Measurements from ENCODE around the gene ACSL4.

ACSL4 gene

DNA sequence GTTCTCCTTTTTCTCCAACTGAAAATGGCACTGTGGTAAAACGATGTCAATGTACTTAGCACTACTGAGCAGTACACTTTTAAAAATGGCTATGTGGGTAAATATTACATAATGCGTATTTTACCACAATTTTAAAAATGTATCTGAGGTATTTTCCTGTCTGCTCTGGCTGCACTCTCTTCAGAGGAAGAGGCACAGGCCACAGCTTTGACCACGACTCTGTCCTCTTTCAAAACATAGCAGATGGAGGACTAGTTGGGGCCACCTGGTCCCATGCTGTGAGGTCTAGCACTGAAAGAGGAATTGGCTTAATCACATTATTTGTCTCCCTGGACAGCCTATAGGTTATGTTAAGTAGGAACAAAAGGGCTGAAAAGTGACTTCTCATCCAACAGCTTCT, 113.3 kb downstream of the ACSL4 start:
- TF ChIP-seq ZNF70 (CRISPR knock-in tag; IDR thresholded peaks at IDR 0.05) = no peak
- TF ChIP-seq ESRRG (CRISPR knock-in tag; IDR thresholded peaks at IDR 0.05) = no peak
- no peak for TF ChIP-seq PPARA (CRISPR knock-in tag; IDR thresholded peaks at IDR 0.05; ENCODE audit: borderline replicate concordance)
- no peak for TF ChIP-seq RARB (CRISPR knock-in tag; IDR thresholded peaks at IDR 0.05)
- no peak for ATAC-seq

DNA sequence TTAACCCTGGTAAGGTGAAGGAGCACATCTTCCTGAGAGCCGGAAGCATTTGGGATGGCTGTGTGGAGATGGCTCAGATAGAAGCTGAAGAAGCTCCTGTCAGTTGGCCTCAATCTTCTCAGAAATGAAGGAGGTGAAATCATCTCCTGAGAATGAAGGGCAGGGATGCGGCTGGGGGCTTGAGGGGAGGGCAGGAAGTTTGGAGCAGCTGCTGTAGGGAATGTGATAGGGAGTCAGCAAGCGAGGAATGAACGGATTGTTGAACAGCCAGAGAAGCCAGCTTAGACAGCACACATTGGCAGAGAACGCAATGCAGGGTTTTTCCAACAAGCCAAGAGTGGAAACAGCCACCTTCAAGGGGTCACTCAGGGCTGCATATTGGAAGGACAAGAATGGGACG, 118.1 kb downstream of the ACSL4 start:
- TF ChIP-seq ZFP30 (CRISPR knock-in tag; IDR thresholded peaks at IDR 0.05) (no peak), CSDC2 (CRISPR knock-in tag; IDR thresholded peaks at IDR 0.05) (no peak), ZNF70 (CRISPR knock-in tag; IDR thresholded peaks at IDR 0.05) (no peak), ARNTL (CRISPR knock-in tag; IDR thresholded peaks at IDR 0.05; ENCODE audit: borderline replicate concordance, low read depth) (no peak), ZNF8 (CRISPR knock-in tag; IDR thresholded peaks at IDR 0.05) (no peak), SNAI2 (CRISPR knock-in tag; IDR thresholded peaks at IDR 0.05) (no peak), ESRRG (CRISPR knock-in tag; IDR thresholded peaks at IDR 0.05) (no peak), ZNF565 (CRISPR knock-in tag; conservative IDR thresholded peaks at IDR 0.05; ENCODE audit: low read depth) (no peak), TCF4 (CRISPR knock-in tag; IDR thresholded peaks at IDR 0.05; ENCODE audit: borderline replicate concordance) (no peak), ZFP3 (CRISPR knock-in tag; IDR thresholded peaks at IDR 0.05) (no peak), GLIS3 (CRISPR knock-in tag; IDR thresholded peaks at IDR 0.05) (no peak)
- TF ChIP-seq, protein P1, sequence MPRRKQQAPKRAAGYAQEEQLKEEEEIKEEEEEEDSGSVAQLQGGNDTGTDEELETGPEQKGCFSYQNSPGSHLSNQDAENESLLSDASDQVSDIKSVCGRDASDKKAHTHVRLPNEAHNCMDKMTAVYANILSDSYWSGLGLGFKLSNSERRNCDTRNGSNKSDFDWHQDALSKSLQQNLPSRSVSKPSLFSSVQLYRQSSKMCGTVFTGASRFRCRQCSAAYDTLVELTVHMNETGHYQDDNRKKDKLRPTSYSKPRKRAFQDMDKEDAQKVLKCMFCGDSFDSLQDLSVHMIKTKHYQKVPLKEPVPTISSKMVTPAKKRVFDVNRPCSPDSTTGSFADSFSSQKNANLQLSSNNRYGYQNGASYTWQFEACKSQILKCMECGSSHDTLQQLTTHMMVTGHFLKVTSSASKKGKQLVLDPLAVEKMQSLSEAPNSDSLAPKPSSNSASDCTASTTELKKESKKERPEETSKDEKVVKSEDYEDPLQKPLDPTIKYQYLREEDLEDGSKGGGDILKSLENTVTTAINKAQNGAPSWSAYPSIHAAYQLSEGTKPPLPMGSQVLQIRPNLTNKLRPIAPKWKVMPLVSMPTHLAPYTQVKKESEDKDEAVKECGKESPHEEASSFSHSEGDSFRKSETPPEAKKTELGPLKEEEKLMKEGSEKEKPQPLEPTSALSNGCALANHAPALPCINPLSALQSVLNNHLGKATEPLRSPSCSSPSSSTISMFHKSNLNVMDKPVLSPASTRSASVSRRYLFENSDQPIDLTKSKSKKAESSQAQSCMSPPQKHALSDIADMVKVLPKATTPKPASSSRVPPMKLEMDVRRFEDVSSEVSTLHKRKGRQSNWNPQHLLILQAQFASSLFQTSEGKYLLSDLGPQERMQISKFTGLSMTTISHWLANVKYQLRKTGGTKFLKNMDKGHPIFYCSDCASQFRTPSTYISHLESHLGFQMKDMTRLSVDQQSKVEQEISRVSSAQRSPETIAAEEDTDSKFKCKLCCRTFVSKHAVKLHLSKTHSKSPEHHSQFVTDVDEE (CRISPR knock-in tag; IDR thresholded peaks at IDR 0.05) = no peak
- TF ChIP-seq, protein P2, sequence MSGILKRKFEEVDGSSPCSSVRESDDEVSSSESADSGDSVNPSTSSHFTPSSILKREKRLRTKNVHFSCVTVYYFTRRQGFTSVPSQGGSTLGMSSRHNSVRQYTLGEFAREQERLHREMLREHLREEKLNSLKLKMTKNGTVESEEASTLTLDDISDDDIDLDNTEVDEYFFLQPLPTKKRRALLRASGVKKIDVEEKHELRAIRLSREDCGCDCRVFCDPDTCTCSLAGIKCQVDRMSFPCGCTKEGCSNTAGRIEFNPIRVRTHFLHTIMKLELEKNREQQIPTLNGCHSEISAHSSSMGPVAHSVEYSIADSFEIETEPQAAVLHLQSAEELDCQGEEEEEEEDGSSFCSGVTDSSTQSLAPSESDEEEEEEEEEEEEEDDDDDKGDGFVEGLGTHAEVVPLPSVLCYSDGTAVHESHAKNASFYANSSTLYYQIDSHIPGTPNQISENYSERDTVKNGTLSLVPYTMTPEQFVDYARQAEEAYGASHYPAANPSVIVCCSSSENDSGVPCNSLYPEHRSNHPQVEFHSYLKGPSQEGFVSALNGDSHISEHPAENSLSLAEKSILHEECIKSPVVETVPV (CRISPR knock-in tag; IDR thresholded peaks at IDR 0.05) = no peak
- TF ChIP-seq, protein P3, sequence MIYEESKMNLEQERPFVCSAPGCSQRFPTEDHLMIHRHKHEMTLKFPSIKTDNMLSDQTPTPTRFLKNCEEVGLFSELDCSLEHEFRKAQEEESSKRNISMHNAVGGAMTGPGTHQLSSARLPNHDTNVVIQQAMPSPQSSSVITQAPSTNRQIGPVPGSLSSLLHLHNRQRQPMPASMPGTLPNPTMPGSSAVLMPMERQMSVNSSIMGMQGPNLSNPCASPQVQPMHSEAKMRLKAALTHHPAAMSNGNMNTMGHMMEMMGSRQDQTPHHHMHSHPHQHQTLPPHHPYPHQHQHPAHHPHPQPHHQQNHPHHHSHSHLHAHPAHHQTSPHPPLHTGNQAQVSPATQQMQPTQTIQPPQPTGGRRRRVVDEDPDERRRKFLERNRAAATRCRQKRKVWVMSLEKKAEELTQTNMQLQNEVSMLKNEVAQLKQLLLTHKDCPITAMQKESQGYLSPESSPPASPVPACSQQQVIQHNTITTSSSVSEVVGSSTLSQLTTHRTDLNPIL (CRISPR knock-in tag; IDR thresholded peaks at IDR 0.05; ENCODE audit: low read depth) = no peak
- no peak for ATAC-seq

DNA sequence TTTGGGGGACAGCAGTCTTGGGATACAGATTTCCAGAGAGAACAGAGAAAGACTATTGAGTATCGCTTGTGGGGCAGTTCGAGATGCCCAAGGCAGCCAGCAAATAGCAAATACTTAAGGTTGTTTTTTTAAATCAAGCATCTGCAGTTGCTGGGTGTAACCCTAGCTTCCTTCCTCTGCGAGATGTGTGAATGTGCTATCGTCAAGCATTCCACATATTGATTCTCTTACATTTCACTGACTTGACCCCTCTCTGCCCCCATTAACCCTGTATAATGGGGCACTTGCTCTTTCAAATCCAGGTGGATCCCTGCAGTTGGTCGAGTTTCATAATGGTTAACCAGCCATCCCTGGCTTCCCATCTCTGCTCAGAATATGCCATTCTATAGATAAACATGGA, 131.6 kb downstream of the ACSL4 start:
- TF ChIP-seq PPARA (CRISPR knock-in tag; IDR thresholded peaks at IDR 0.05; ENCODE audit: borderline replicate concordance) = no peak
- TF ChIP-seq, protein P2 (CRISPR knock-in tag; IDR thresholded peaks at IDR 0.05) = no peak
- TF ChIP-seq ZNF565 (CRISPR knock-in tag; conservative IDR thresholded peaks at IDR 0.05; ENCODE audit: low read depth) = no peak
- no peak for TF ChIP-seq ZFP30 (CRISPR knock-in tag; IDR thresholded peaks at IDR 0.05)
- no peak for TF ChIP-seq GLIS3 (CRISPR knock-in tag; IDR thresholded peaks at IDR 0.05)
- TF ChIP-seq ZC3H10 (CRISPR knock-in tag; IDR thresholded peaks at IDR 0.05) = no peak
- TF ChIP-seq ZNF70 (CRISPR knock-in tag; IDR thresholded peaks at IDR 0.05) = no peak
- TF ChIP-seq, protein P4, sequence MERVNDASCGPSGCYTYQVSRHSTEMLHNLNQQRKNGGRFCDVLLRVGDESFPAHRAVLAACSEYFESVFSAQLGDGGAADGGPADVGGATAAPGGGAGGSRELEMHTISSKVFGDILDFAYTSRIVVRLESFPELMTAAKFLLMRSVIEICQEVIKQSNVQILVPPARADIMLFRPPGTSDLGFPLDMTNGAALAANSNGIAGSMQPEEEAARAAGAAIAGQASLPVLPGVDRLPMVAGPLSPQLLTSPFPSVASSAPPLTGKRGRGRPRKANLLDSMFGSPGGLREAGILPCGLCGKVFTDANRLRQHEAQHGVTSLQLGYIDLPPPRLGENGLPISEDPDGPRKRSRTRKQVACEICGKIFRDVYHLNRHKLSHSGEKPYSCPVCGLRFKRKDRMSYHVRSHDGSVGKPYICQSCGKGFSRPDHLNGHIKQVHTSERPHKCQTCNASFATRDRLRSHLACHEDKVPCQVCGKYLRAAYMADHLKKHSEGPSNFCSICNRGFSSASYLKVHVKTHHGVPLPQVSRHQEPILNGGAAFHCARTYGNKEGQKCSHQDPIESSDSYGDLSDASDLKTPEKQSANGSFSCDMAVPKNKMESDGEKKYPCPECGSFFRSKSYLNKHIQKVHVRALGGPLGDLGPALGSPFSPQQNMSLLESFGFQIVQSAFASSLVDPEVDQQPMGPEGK (CRISPR knock-in tag; IDR thresholded peaks at IDR 0.05; ENCODE audit: borderline replicate concordance) = no peak
- no peak for TF ChIP-seq ISL1 (CRISPR knock-in tag; IDR thresholded peaks at IDR 0.05)
- TF ChIP-seq CSDC2 (CRISPR knock-in tag; IDR thresholded peaks at IDR 0.05) = no peak
- no peak for TF ChIP-seq ZFP3 (CRISPR knock-in tag; IDR thresholded peaks at IDR 0.05)
- TF ChIP-seq RARB (CRISPR knock-in tag; IDR thresholded peaks at IDR 0.05) = no peak
- TF ChIP-seq TOX (CRISPR knock-in tag; IDR thresholded peaks at IDR 0.05; ENCODE audit: borderline replicate concordance) = no peak
- TF ChIP-seq, protein P3 (CRISPR knock-in tag; IDR thresholded peaks at IDR 0.05; ENCODE audit: low read depth) = no peak
- no peak for TF ChIP-seq ZNF8 (CRISPR knock-in tag; IDR thresholded peaks at IDR 0.05)
- no peak for TF ChIP-seq TCF4 (CRISPR knock-in tag; IDR thresholded peaks at IDR 0.05; ENCODE audit: borderline replicate concordance)
- TF ChIP-seq SNAI2 (CRISPR knock-in tag; IDR thresholded peaks at IDR 0.05) = no peak
- no peak for TF ChIP-seq BACH2 (CRISPR knock-in tag; IDR thresholded peaks at IDR 0.05; ENCODE audit: borderline replicate concordance)
- no peak for TF ChIP-seq OSR1 (CRISPR knock-in tag; IDR thresholded peaks at IDR 0.05)
- TF ChIP-seq ARNTL (CRISPR knock-in tag; IDR thresholded peaks at IDR 0.05; ENCODE audit: borderline replicate concordance, low read depth) = no peak
- ATAC-seq = no peak

Measured in SK-N-SH treated with all-trans-retinoic acid at 6 μM for 48 hours (cell line).